ENCODE measurements around the gene MCEMP1. TPM values are rescaled to one million over a fixed set of nuclear protein-coding genes. Genes with fewer than 3 reads are reported as not detected.

Gene MCEMP1
- total and polyA plus RNA-seq, 2 experiments from 2014 or later, result not detected

GRCh38 chr19:7677669-7678311, 900 bp downstream of the MCEMP1 start (continued):
- TF ChIP-seq REST (IDR thresholded peaks at IDR 0.05; ENCODE audit: unreplicated experiment) (no peak), CTCF (conservative IDR thresholded peaks at IDR 0.05; ENCODE audit: low read depth in 2 of 2) (no peak), CREB1 (CRISPR knock-in tag; IDR thresholded peaks at IDR 0.05; ENCODE audit: low read depth) (no peak), ZNF331 (CRISPR knock-in tag; IDR thresholded peaks at IDR 0.05; ENCODE audit: low read depth) (no peak), ZNF114 (CRISPR knock-in tag; IDR thresholded peaks at IDR 0.05) (no peak)

- Mint-ChIP-seq H3K4me3 (no peak overlapping the region), H3K36me3 (ENCODE audit: low read depth) (peaks cover 20% of the 10 kb centered on the region), H3K27ac (no peak overlapping the region), H3K4me1 (peaks cover 4% of the 10 kb centered on the region; the same call in 1 of the 3 replicates), H3K27me3 (ENCODE audit: insufficient read depth, low read depth, poor library complexity) (peaks cover 28% of the 10 kb centered on the region), H3K9me3 (peaks cover under 1% of the 10 kb centered on the region; the same call in 1 of the 3 replicates)
- H3K4me1 ChIP-seq (ENCODE audit: insufficient read depth), result no peaks in the 10 kb centered on the region
- H3K36me3 ChIP-seq (ENCODE audit: insufficient read depth), result no peaks in the 10 kb centered on the region; the same call in 1 of the 2 replicates
- H3K9me2 ChIP-seq (ENCODE audit: insufficient read depth), result no peaks in the 10 kb centered on the region
- DNase-seq (ENCODE audit: low spot score), result no peak
- H3K27ac ChIP-seq (ENCODE audit: low read depth), result no peak overlapping the region
- ATAC-seq, result no peak
- no peak overlapping the region for H3K4me2 ChIP-seq
- H2AFZ ChIP-seq, result no peak overlapping the region
- H3K4me3 ChIP-seq, result no peak overlapping the region
- H3K79me2 ChIP-seq (replicated peaks; ENCODE audit: insufficient read depth), result 0 out of 2 replicates have a peak, but pooled peaks cover 3% of the 10 kb centered on the region
- TF ChIP-seq CTCF (conservative IDR thresholded peaks at IDR 0.05; ENCODE audit: low read depth in 2 of 2) (peak in 1 of 2 experiments; percentile 35; a peak in 2 of 4 replicates), JUNB (IDR thresholded peaks at IDR 0.05; ENCODE audit: unreplicated experiment) (no peak), EZH2phosphoT487 (IDR thresholded peaks at IDR 0.05; ENCODE audit: unreplicated experiment) (no peak)
- H4K20me1 ChIP-seq (replicated peaks; ENCODE audit: insufficient read depth), result peaks cover 8% of the 10 kb centered on the region
- peaks cover 10% of the 10 kb centered on the region; the same call in 1 of the 2 replicates for H3K27me3 ChIP-seq (ENCODE audit: insufficient read depth)
- 0 out of 2 replicates have a peak, but pooled peaks cover 3% of the 10 kb centered on the region for H3F3A ChIP-seq (replicated peaks; ENCODE audit: low read depth)
Observed at GRCh38 chr19:7678971-7679751, 2.3 kb downstream of the MCEMP1 start.

Data from GM23338 (cell line).